Measurements from ENCODE around the gene PSTPIP1. TPM values are rescaled to one million over a fixed set of nuclear protein-coding genes. Genes with fewer than 3 reads are reported as not detected.

Gene PSTPIP1
- total and polyA plus RNA-seq, 8 donors, result 1.8 to 52.9 (median 3.4) TPM

DNA sequence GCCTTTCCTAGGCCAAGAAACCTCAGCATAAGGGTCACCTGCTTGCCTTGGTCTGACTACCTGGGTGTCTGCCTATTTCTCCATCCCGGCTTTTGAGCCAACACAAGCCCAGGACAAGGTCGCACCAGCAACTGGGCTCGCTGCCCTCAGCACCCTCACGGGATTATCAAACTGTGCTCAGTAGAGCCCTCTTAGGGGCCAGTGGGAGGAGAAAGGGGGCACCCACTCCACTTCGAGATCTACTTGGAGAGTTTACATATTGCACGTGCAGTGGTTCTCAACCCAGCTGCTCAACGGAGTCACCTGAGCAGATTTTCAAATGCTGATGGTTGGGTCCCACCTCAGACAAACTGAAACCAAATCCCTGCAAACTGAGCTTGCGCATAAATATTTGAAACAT, 44.9 kb downstream of the PSTPIP1 start:
- no peak for ATAC-seq
- no peak overlapping the region for H3K4me3 ChIP-seq
- TF ChIP-seq, protein P1, sequence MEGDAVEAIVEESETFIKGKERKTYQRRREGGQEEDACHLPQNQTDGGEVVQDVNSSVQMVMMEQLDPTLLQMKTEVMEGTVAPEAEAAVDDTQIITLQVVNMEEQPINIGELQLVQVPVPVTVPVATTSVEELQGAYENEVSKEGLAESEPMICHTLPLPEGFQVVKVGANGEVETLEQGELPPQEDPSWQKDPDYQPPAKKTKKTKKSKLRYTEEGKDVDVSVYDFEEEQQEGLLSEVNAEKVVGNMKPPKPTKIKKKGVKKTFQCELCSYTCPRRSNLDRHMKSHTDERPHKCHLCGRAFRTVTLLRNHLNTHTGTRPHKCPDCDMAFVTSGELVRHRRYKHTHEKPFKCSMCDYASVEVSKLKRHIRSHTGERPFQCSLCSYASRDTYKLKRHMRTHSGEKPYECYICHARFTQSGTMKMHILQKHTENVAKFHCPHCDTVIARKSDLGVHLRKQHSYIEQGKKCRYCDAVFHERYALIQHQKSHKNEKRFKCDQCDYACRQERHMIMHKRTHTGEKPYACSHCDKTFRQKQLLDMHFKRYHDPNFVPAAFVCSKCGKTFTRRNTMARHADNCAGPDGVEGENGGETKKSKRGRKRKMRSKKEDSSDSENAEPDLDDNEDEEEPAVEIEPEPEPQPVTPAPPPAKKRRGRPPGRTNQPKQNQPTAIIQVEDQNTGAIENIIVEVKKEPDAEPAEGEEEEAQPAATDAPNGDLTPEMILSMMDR (IDR thresholded peaks at IDR 0.05), result no peak
- peaks cover 0 to 64% of the 10 kb centered on the region in 2 donors for H3K36me3 ChIP-seq
- no peaks in the 10 kb centered on the region for H3K9me3 ChIP-seq
- no peaks in the 10 kb centered on the region for H3K27me3 ChIP-seq
- peak in 1 of 4 donors; percentile 60 for DNase-seq
- H3K27ac ChIP-seq, result no peak overlapping the region
- intact Hi-C loops (cut with DNase I), result no loop called here
- peaks cover 0 to 9% of the 10 kb centered on the region in 2 donors for H3K4me1 ChIP-seq

DNA sequence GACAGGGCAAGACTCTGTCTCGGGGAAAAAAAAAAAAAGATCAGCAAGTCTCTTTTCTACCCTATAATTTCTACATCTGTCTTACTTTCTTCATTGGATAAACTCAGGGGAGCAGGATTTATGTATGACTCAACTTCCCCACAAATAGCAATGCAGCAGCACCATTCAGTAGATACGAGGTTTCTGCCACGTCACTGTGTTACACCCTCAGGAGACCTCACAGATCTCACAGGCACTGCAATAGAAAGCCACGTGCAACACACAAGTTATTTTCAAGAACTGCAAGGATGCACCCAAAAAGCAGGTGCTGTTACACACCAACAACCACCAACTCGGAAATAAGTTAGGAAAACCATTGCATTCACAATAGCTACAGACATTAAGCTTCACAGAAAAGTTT, 45.7 kb downstream of the PSTPIP1 start:
- H3K27me3 ChIP-seq, result no peaks in the 10 kb centered on the region
- TF ChIP-seq, protein P1 (IDR thresholded peaks at IDR 0.05), result no peak
- no peaks in the 10 kb centered on the region for H3K9me3 ChIP-seq
- intact Hi-C loops (cut with DNase I), result no loop called here
- H3K4me3 ChIP-seq, result no peak overlapping the region
- ATAC-seq (no peak), DNase-seq (no peak)
- no peak overlapping the region for H3K27ac ChIP-seq
- H3K36me3 ChIP-seq, result peaks cover 0 to 63% of the 10 kb centered on the region in 2 donors
- H3K4me1 ChIP-seq, result peaks cover 0 to 11% of the 10 kb centered on the region in 2 donors

DNA sequence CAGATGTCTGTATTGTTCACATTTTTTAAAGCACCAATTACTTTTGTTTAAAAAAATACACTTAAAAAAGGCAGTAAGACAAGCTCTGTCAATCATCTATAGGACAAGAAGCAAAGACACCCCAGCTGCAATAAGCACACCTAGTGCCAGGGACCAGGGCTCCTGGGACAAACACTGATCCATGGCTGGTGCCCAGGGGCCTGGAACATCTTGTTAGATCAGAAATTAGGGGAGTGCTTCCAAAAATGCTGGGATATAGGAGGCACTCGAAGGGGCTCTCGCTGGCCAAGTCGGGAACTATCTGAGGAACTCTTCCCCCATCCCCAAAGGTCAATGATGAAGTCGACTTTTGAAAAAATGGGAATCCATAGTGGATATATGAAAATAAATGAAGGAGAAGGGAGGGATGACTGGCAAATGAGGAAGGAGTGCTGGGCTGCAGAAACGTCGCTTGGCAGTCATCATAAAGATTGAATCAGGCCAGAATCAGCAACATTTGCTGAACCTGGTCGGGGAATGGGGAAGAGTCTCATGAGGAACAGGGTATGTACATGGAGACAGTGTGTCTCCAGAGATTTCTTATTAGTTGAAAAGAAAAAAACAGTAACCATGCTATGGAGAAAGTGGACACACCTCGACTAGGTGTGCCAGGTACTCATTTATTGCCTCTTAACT, 47.5 kb downstream of the PSTPIP1 start:
- Histone ChIP-seq H3K4me1 (peaks cover 0 to 11% of the 10 kb centered on the region in 2 donors), H3K27ac (no peak overlapping the region), H3K9me3 (no peaks in the 10 kb centered on the region), H3K27me3 (no peaks in the 10 kb centered on the region), H3K36me3 (peaks cover 4 to 62% of the 10 kb centered on the region in 2 donors), H3K4me3 (no peak overlapping the region)
- DNase-seq (no peak), ATAC-seq (no peak)
- intact Hi-C loops (cut with DNase I), result no loop called here
- TF ChIP-seq, protein P1 (IDR thresholded peaks at IDR 0.05), result no peak

DNA sequence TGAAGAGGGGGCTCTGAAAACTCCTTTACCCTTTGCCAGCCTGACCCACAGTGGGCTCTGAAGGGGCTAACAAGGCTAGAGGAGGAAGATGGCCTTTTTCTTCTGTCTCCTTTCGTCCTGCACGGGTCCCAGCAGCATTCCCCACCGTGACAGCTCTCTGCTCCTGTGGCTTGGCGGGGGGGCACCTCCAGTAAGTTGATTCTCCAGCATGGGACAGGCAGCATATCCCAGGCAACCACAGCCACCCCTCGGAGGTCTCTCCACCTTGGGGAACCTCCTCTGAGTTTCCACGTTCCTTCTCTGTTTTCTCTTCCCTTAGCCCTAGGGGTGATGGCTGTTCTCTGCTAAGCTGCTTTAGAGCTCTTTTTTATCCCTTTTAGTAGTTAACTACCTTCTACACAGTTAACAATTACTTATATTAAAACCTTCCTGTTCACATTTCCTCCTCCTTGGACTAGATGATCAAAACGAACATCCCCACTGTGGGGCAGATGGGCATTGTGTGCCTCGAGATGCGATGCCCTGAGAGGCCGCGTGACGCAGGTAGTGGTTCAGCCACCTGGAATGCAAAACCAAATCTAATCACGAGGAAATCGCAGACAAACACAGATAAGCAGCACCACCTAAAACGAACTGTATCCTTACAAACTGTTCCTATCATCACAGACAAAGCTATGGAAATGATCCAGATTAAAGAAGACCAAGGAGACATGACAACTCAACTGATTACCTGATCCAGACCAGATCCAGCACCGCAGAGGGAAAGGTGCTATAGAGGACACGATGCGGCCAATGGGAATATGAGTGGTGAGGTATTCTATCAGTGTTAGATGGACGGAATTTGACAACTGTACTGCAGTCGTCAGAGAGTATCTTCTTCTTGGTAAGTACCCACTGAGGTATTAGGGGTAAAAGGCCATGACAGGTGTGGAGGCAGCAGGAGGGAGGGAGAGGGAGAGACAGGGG, 48.3 kb downstream of the PSTPIP1 start:
- H3K27me3 ChIP-seq, result no peaks in the 10 kb centered on the region
- no peaks in the 10 kb centered on the region for H3K9me3 ChIP-seq
- intact Hi-C loops (cut with DNase I), result no loop called here
- peaks cover 0 to 11% of the 10 kb centered on the region in 2 donors for H3K4me1 ChIP-seq
- H3K4me3 ChIP-seq, result no peak overlapping the region
- TF ChIP-seq, protein P1 (IDR thresholded peaks at IDR 0.05), result no peak
- ATAC-seq, result no peak
- H3K27ac ChIP-seq, result no peak overlapping the region
- DNase-seq, result no peak
- H3K36me3 ChIP-seq, result peaks cover 4 to 61% of the 10 kb centered on the region in 2 donors

Measured in left lung (tissue), 10 donors.